ENCODE results near the gene C1RL.

C1RL gene

GRCh38 chr12:7072035-7072434 lies 37.0 kb downstream of the C1RL start:
- DNase-seq, result no peak
- Histone ChIP-seq H3K27me3 (ENCODE audit: insufficient read depth, low read depth, severe bottlenecking) (no peaks in the 10 kb centered on the region), H3K36me3 (no peaks in the 10 kb centered on the region), H3K27ac (no peak overlapping the region), H3K9me3 (ENCODE audit: severe bottlenecking) (no peaks in the 10 kb centered on the region), H3K4me3 (ENCODE audit: low read depth, low read length) (no peak overlapping the region)
- TF ChIP-seq, protein P1, sequence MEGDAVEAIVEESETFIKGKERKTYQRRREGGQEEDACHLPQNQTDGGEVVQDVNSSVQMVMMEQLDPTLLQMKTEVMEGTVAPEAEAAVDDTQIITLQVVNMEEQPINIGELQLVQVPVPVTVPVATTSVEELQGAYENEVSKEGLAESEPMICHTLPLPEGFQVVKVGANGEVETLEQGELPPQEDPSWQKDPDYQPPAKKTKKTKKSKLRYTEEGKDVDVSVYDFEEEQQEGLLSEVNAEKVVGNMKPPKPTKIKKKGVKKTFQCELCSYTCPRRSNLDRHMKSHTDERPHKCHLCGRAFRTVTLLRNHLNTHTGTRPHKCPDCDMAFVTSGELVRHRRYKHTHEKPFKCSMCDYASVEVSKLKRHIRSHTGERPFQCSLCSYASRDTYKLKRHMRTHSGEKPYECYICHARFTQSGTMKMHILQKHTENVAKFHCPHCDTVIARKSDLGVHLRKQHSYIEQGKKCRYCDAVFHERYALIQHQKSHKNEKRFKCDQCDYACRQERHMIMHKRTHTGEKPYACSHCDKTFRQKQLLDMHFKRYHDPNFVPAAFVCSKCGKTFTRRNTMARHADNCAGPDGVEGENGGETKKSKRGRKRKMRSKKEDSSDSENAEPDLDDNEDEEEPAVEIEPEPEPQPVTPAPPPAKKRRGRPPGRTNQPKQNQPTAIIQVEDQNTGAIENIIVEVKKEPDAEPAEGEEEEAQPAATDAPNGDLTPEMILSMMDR (IDR thresholded peaks at IDR 0.05; ENCODE audit: low read depth, low read length), result no peak

GRCh38 chr12:7069386-7069785 lies 39.6 kb downstream of the C1RL start:
- no peaks in the 10 kb centered on the region for H3K27me3 ChIP-seq (ENCODE audit: insufficient read depth, low read depth, severe bottlenecking)
- no peak for DNase-seq
- TF ChIP-seq, protein P1 (IDR thresholded peaks at IDR 0.05; ENCODE audit: low read depth, low read length), result no peak
- H3K36me3 ChIP-seq, result no peaks in the 10 kb centered on the region
- no peaks in the 10 kb centered on the region for H3K9me3 ChIP-seq (ENCODE audit: severe bottlenecking)
- H3K4me3 ChIP-seq (ENCODE audit: low read depth, low read length), result no peak overlapping the region
- H3K27ac ChIP-seq, result no peak overlapping the region

- no peak overlapping the region for H3K4me3 ChIP-seq (ENCODE audit: low read depth, low read length)
- no peaks in the 10 kb centered on the region for H3K9me3 ChIP-seq (ENCODE audit: severe bottlenecking)
- H3K27me3 ChIP-seq (ENCODE audit: insufficient read depth, low read depth, severe bottlenecking), result no peaks in the 10 kb centered on the region
- H3K27ac ChIP-seq, result no peak overlapping the region
- DNase-seq, result no peak
- TF ChIP-seq, protein P1 (IDR thresholded peaks at IDR 0.05; ENCODE audit: low read depth, low read length), result no peak
- no peaks in the 10 kb centered on the region for H3K36me3 ChIP-seq
Observed at GRCh38 chr12:7068994-7069346, 40.0 kb downstream of the C1RL start.

- H3K27me3 ChIP-seq (ENCODE audit: insufficient read depth, low read depth, severe bottlenecking), result no peaks in the 10 kb centered on the region
- H3K9me3 ChIP-seq (ENCODE audit: severe bottlenecking), result no peaks in the 10 kb centered on the region
- TF ChIP-seq, protein P1 (IDR thresholded peaks at IDR 0.05; ENCODE audit: low read depth, low read length), result no peak
- no peaks in the 10 kb centered on the region for H3K36me3 ChIP-seq
- no peak overlapping the region for H3K4me3 ChIP-seq (ENCODE audit: low read depth, low read length)
- DNase-seq, result peak; percentile 16
- H3K27ac ChIP-seq, result no peak overlapping the region; the same call in 1 of the 2 replicates
Observed at GRCh38 chr12:7068240-7068993, 40.6 kb downstream of the C1RL start.

- Histone ChIP-seq H3K27me3 (ENCODE audit: insufficient read depth, low read depth, severe bottlenecking) (no peaks in the 10 kb centered on the region), H3K27ac (no peak overlapping the region), H3K4me3 (ENCODE audit: low read depth, low read length) (no peak overlapping the region), H3K9me3 (ENCODE audit: severe bottlenecking) (no peaks in the 10 kb centered on the region), H3K36me3 (no peaks in the 10 kb centered on the region)
- DNase-seq, result no peak
- TF ChIP-seq, protein P1 (IDR thresholded peaks at IDR 0.05; ENCODE audit: low read depth, low read length), result no peak
Observed at GRCh38 chr12:7067096-7067495, 41.9 kb downstream of the C1RL start.

- no peaks in the 10 kb centered on the region for H3K36me3 ChIP-seq
- no peaks in the 10 kb centered on the region for H3K9me3 ChIP-seq (ENCODE audit: severe bottlenecking)
- DNase-seq, result no peak
- H3K4me3 ChIP-seq (ENCODE audit: low read depth, low read length), result no peak overlapping the region
- TF ChIP-seq, protein P1 (IDR thresholded peaks at IDR 0.05; ENCODE audit: low read depth, low read length), result no peak
- H3K27ac ChIP-seq, result no peak overlapping the region
- no peaks in the 10 kb centered on the region for H3K27me3 ChIP-seq (ENCODE audit: insufficient read depth, low read depth, severe bottlenecking)
Observed at GRCh38 chr12:7066596-7066995, 42.4 kb downstream of the C1RL start.
